Activated naive CD4-positive, alpha-beta T cell treated with anti-CD3 and anti-CD28 coated beads, Interleukin-2, amount 10 ng/mL, durations not matched to agents 7 days and 5 days (primary cell): ENCODE data around the gene GHRHR.

Source experiments
- CTCF ChIA-PET: fragments of 350-600 bp; sonication (Branson Sonifier 250); formaldehyde crosslinking; loops from one replicate; lab custom pipeline; 2021; ENCODE audit warnings: antibody characterized with exemption; lab: Charles Lee
- DNase-seq: peaks from one replicate; pipeline ENCODE4 v3.0.0-alpha.2; 2020
- H3K27ac Mint-ChIP-seq: one replicate; pipeline ENCODE4 v1.8.0; 2021; ENCODE audit warnings: mild to moderate bottlenecking, moderate library complexity, mixed read lengths
- H3K27me3 Mint-ChIP-seq: one replicate; pipeline ENCODE4 v1.8.0; 2021; ENCODE audit warnings: mild to moderate bottlenecking, mixed read lengths
- H3K36me3 Mint-ChIP-seq: one replicate; pipeline ENCODE4 v1.8.0; 2021; ENCODE audit warnings: mixed read lengths
- H3K4me1 Mint-ChIP-seq: one replicate; pipeline ENCODE4 v1.8.0; 2021; ENCODE audit warnings: mixed read lengths
- H3K4me3 Mint-ChIP-seq: one replicate; pipeline ENCODE4 v1.8.0; 2021; ENCODE audit warnings: mild to moderate bottlenecking, moderate library complexity, mixed read lengths
- H3K9me3 Mint-ChIP-seq: one replicate; pipeline ENCODE4 v1.8.0; 2021; ENCODE audit warnings: mixed read lengths

Gene GHRHR

GRCh38 chr7:30933124-30933974, 30.4 kb upstream of the GHRHR start:
- Mint-ChIP-seq H3K36me3 (no peaks in the 10 kb centered on the region), H3K27me3 (peaks cover 26% of the 10 kb centered on the region), H3K9me3 (no peaks in the 10 kb centered on the region), H3K4me1 (no peaks in the 10 kb centered on the region), H3K27ac (no peak overlapping the region), H3K4me3 (no peak overlapping the region)
- CTCF ChIA-PET: interaction anchor here (1.8 kb wide), 1 partner anchor 41 kb away, joined by 6 read pairs; no protein-coding TSS in a partner anchor
- no peak for DNase-seq

GRCh38 chr7:30934225-30934624, 29.5 kb upstream of the GHRHR start:
- CTCF ChIA-PET: interaction anchor here (1.3 to 1.8 kb wide), 2 partner anchors 10 to 40 kb away, joined by 3 to 6 read pairs; no protein-coding TSS in a partner anchor
- H3K4me1 Mint-ChIP-seq: no peaks in the 10 kb centered on the region
- no peaks in the 10 kb centered on the region for H3K9me3 Mint-ChIP-seq
- no peak overlapping the region for H3K4me3 Mint-ChIP-seq
- DNase-seq: no peak
- no peaks in the 10 kb centered on the region for H3K36me3 Mint-ChIP-seq
- H3K27ac Mint-ChIP-seq: no peak overlapping the region
- peaks cover 32% of the 10 kb centered on the region for H3K27me3 Mint-ChIP-seq

GRCh38 chr7:30934732-30935568, 28.8 kb upstream of the GHRHR start:
- Mint-ChIP-seq H3K4me1 (no peaks in the 10 kb centered on the region), H3K27me3 (peaks cover 36% of the 10 kb centered on the region), H3K9me3 (no peaks in the 10 kb centered on the region), H3K27ac (no peak overlapping the region), H3K36me3 (no peaks in the 10 kb centered on the region), H3K4me3 (no peak overlapping the region)
- CTCF ChIA-PET: interaction anchor here (0.9 to 1.8 kb wide), 4 partner anchors 9 to 188 kb away, joined by 3 to 6 read pairs (median 3); no protein-coding TSS in a partner anchor
- no peak for DNase-seq

- H3K36me3 Mint-ChIP-seq: no peaks in the 10 kb centered on the region
Measured at GRCh38 chr7:30935569-30935877, 28.2 kb upstream of the GHRHR start.

GRCh38 chr7:30936650-30937245, 27.0 kb upstream of the GHRHR start:
- no peaks in the 10 kb centered on the region for H3K9me3 Mint-ChIP-seq
- peaks cover 36% of the 10 kb centered on the region for H3K27me3 Mint-ChIP-seq
- H3K27ac Mint-ChIP-seq: no peak overlapping the region
- DNase-seq: no peak
- H3K36me3 Mint-ChIP-seq: no peaks in the 10 kb centered on the region
- CTCF ChIA-PET: interaction anchor here (1.7 to 4.3 kb wide), 2 partner anchors 37 to 47 kb away, joined by 3 to 72 read pairs; no protein-coding TSS in a partner anchor
- no peaks in the 10 kb centered on the region for H3K4me1 Mint-ChIP-seq
- no peak overlapping the region for H3K4me3 Mint-ChIP-seq

More at GRCh38 chr7:30935569-30935877, 28.2 kb upstream of the GHRHR start:
- Mint-ChIP-seq H3K27ac (no peak overlapping the region), H3K9me3 (no peaks in the 10 kb centered on the region), H3K4me3 (no peak overlapping the region), H3K4me1 (no peaks in the 10 kb centered on the region), H3K27me3 (peaks cover 36% of the 10 kb centered on the region)
- CTCF ChIA-PET: interaction anchor here (0.9 to 1.8 kb wide), 5 partner anchors 9 to 188 kb away, joined by 3 to 6 read pairs (median 3); no protein-coding TSS in a partner anchor
- no peak for DNase-seq

- peaks cover 36% of the 10 kb centered on the region for H3K27me3 Mint-ChIP-seq
- no peaks in the 10 kb centered on the region for H3K9me3 Mint-ChIP-seq
- H3K4me3 Mint-ChIP-seq: no peak overlapping the region
- no peaks in the 10 kb centered on the region for H3K36me3 Mint-ChIP-seq
- no peak for DNase-seq
- no peak overlapping the region for H3K27ac Mint-ChIP-seq
- CTCF ChIA-PET: interaction anchor here (1.8 to 4.3 kb wide), 3 partner anchors 19 to 45 kb away, joined by 8 to 72 read pairs (median 8); no protein-coding TSS in a partner anchor
- no peaks in the 10 kb centered on the region for H3K4me1 Mint-ChIP-seq
Measured at GRCh38 chr7:30937416-30937815, 26.3 kb upstream of the GHRHR start.

GRCh38 chr7:30938435-30939316, 25.1 kb upstream of the GHRHR start:
- CTCF ChIA-PET: interaction anchor here (0.6 to 4.3 kb wide), 18 partner anchors 8 to 701 kb away, joined by 3 to 72 read pairs (median 5); no protein-coding TSS in a partner anchor
- no peaks in the 10 kb centered on the region for H3K9me3 Mint-ChIP-seq
- no peak overlapping the region for H3K4me3 Mint-ChIP-seq
- H3K4me1 Mint-ChIP-seq: no peaks in the 10 kb centered on the region
- H3K27ac Mint-ChIP-seq: no peak overlapping the region
- peaks cover 36% of the 10 kb centered on the region for H3K27me3 Mint-ChIP-seq
- DNase-seq: peak; percentile 74
- no peaks in the 10 kb centered on the region for H3K36me3 Mint-ChIP-seq

- no peak for DNase-seq
- Mint-ChIP-seq H3K9me3 (peaks cover 5% of the 10 kb centered on the region), H3K36me3 (no peaks in the 10 kb centered on the region), H3K27me3 (peaks cover 29% of the 10 kb centered on the region), H3K4me1 (no peaks in the 10 kb centered on the region), H3K27ac (no peak overlapping the region), H3K4me3 (no peak overlapping the region)
- CTCF ChIA-PET: interaction anchor here (1.1 kb wide), 1 partner anchor 12 kb away, joined by 3 read pairs; no protein-coding TSS in a partner anchor
Measured at GRCh38 chr7:30941582-30942323, 22.0 kb upstream of the GHRHR start.

GRCh38 chr7:30950197-30950596, 13.6 kb upstream of the GHRHR start:
- H3K27me3 Mint-ChIP-seq: peaks cover 32% of the 10 kb centered on the region
- H3K4me3 Mint-ChIP-seq: no peak overlapping the region
- H3K4me1 Mint-ChIP-seq: no peaks in the 10 kb centered on the region
- no peak overlapping the region for H3K27ac Mint-ChIP-seq
- peaks cover under 1% of the 10 kb centered on the region for H3K9me3 Mint-ChIP-seq
- DNase-seq: no peak
- CTCF ChIA-PET: no interaction called here
- H3K36me3 Mint-ChIP-seq: no peaks in the 10 kb centered on the region

- Mint-ChIP-seq H3K27ac (no peak overlapping the region), H3K36me3 (no peaks in the 10 kb centered on the region), H3K27me3 (peaks cover 31% of the 10 kb centered on the region), H3K4me3 (no peak overlapping the region), H3K9me3 (no peaks in the 10 kb centered on the region), H3K4me1 (no peaks in the 10 kb centered on the region)
- no peak for DNase-seq
- CTCF ChIA-PET: no interaction called here
Measured at GRCh38 chr7:30954914-30955313, 8.8 kb upstream of the GHRHR start.

GRCh38 chr7:30956704-30957103, 7.0 kb upstream of the GHRHR start:
- Mint-ChIP-seq H3K9me3 (no peaks in the 10 kb centered on the region), H3K36me3 (no peaks in the 10 kb centered on the region), H3K4me1 (no peaks in the 10 kb centered on the region), H3K27me3 (peaks cover 22% of the 10 kb centered on the region), H3K27ac (no peak overlapping the region), H3K4me3 (no peak overlapping the region)
- DNase-seq: no peak
- CTCF ChIA-PET: interaction anchor here (0.8 kb wide), 1 partner anchor 18 kb away, joined by 3 read pairs; no protein-coding TSS in a partner anchor

- Mint-ChIP-seq H3K36me3 (no peaks in the 10 kb centered on the region), H3K27me3 (peaks cover 13% of the 10 kb centered on the region), H3K4me1 (no peaks in the 10 kb centered on the region), H3K27ac (no peak overlapping the region), H3K4me3 (no peak overlapping the region), H3K9me3 (no peaks in the 10 kb centered on the region)
- CTCF ChIA-PET: no interaction called here
- DNase-seq: no peak
Measured at GRCh38 chr7:30965372-30965771, 1.6 kb downstream of the GHRHR start.
